Lower leg skin (tissue), 3 donors: ENCODE measurements around the gene COASY.

Experiments
- POLR2A ChIP-seq, 2 donors: fragments of 450-650 bp; IDR thresholded peaks; one replicate each; pipeline ENCODE4 v1.6.1; 2016 to 2017; ENCODE audit warnings: antibody characterized with exemption in 2 of 2, mild to moderate bottlenecking in 1 of 2, moderate library complexity in 1 of 2
- TF ChIP-seq, protein P1 (sequence below), 3 donors: fragments of 450-650 bp; IDR thresholded peaks; one replicate each; pipeline ENCODE4 v1.5.1; 2016; ENCODE audit warnings: antibody characterized with exemption in 3 of 3, mild to moderate bottlenecking in 3 of 3, moderate library complexity in 2 of 3

DNA sequence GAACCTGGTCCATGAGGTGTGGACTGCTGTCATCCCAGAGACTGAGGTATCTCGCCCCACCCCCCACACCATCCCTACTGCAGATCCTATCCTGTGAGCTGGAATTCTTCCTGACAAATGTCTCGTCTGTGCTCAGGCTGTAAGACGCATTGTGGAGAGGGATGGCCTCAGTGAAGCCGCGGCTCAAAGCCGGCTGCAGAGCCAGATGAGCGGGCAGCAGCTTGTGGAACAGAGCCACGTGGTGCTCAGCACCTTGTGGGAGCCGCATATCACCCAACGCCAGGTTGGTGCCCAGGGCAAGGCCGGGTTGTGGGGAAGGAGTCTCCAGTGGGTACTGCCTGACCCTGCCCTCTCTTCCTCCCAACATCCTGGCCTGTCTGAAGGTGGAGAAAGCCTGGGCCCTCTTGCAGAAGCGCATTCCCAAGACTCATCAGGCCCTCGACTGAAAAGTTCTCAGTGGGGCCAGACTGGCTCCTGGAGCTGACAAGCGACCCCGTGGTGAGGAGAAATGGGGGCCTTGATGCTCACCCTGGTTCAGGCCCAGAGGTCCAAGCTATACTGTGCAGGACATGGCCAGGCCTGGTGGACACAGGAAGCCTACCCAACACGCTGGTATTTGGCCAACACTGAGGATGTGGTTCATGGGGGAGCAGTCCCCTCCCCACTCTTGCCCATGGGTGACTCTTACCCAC, 3.7 kb downstream of the COASY start:
- TF ChIP-seq, protein P1, sequence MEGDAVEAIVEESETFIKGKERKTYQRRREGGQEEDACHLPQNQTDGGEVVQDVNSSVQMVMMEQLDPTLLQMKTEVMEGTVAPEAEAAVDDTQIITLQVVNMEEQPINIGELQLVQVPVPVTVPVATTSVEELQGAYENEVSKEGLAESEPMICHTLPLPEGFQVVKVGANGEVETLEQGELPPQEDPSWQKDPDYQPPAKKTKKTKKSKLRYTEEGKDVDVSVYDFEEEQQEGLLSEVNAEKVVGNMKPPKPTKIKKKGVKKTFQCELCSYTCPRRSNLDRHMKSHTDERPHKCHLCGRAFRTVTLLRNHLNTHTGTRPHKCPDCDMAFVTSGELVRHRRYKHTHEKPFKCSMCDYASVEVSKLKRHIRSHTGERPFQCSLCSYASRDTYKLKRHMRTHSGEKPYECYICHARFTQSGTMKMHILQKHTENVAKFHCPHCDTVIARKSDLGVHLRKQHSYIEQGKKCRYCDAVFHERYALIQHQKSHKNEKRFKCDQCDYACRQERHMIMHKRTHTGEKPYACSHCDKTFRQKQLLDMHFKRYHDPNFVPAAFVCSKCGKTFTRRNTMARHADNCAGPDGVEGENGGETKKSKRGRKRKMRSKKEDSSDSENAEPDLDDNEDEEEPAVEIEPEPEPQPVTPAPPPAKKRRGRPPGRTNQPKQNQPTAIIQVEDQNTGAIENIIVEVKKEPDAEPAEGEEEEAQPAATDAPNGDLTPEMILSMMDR (IDR thresholded peaks at IDR 0.05), result no peak
- TF ChIP-seq POLR2A (IDR thresholded peaks at IDR 0.05), result no peak
